Naive thymus-derived CD8-positive, alpha-beta T cell (primary cell): Measurements from ENCODE around the gene SPATA19. TPM values are rescaled to one million over a fixed set of nuclear protein-coding genes. Genes with fewer than 3 reads are reported as not detected.

Source experiments
- ATAC-seq, 2 donors: fragments of 150-1000 bp; cut with Tn5 transposase in 1 of 2; sonication (Bioruptor Pico), chemical (Tn5 transposase) in 1 of 2; 1 replicate in 1 of 2; 2 replicates in 1 of 2; pipeline ENCODE4 v1.10.0; 2021; ENCODE audit warnings: mild to moderate bottlenecking in 2 of 2, moderate library complexity in 2 of 2
- POLR2A ChIA-PET: fragments of 350-600 bp; sonication (Branson Sonifier 250); formaldehyde crosslinking; loops from one replicate; lab custom pipeline; 2021; ENCODE audit warnings: antibody characterized with exemption; lab: Charles Lee
- DNase-seq, 10 donors: peaks; one replicate each; pipeline versions ENCODE4 v3.0.0 to v3.0.0-alpha.2; 2020 to 2022
- H3K27ac Mint-ChIP-seq, 10 donors: one replicate each; pipeline ENCODE4 v1.8.0; 2020 to 2022; ENCODE audit warnings: mild to moderate bottlenecking in 10 of 10, mixed read lengths in 10 of 10, moderate library complexity in 4 of 10, inconsistent platforms in 1 of 10
- H3K27me3 Mint-ChIP-seq, 5 donors: one replicate each; pipeline ENCODE4 v1.8.0; 2021 to 2022; ENCODE audit warnings: mixed read lengths in 5 of 5
- H3K36me3 Mint-ChIP-seq, 3 donors: one replicate each; pipeline ENCODE4 v1.8.0; 2020 to 2022; ENCODE audit warnings: mixed read lengths in 3 of 3, mild to moderate bottlenecking in 2 of 3, inconsistent platforms in 1 of 3
- H3K4me1 Mint-ChIP-seq, 4 donors: one replicate each; pipeline ENCODE4 v1.8.0; 2021 to 2022; ENCODE audit warnings: mixed read lengths in 4 of 4
- H3K4me3 Mint-ChIP-seq, 10 donors: one replicate each; pipeline ENCODE4 v1.8.0; 2020 to 2022; ENCODE audit warnings: mild to moderate bottlenecking in 10 of 10, mixed read lengths in 10 of 10, moderate library complexity in 6 of 10, inconsistent platforms in 1 of 10
- H3K9me3 Mint-ChIP-seq, 9 donors: one replicate each; pipeline ENCODE4 v1.8.0; 2020 to 2022; ENCODE audit warnings: mixed read lengths in 9 of 9, mild to moderate bottlenecking in 3 of 9, inconsistent platforms in 1 of 9, moderate library complexity in 1 of 9
- polyA plus RNA-seq, 3 donors: library from polyadenylated mRNA; unstranded; fragments of 300-500 nt; fragmentation: Illumina TruSeq; gene quantifications; one replicate each; pipeline ENCODE4 v1.2.3, GENCODE V29; 2021
- total RNA-seq, 8 experiments: library from RNA in 2 of 8; stranded (reverse) in 2 of 8; gene quantifications; one replicate each; pipeline ENCODE4 v1.2.3 and lab custom pipeline; 2021 to 2026

Gene SPATA19
- total and polyA plus RNA-seq, 5 experiments from 2014 or later, result not detected

GRCh38 chr11:133823614-133824013 lies 21.7 kb downstream of the SPATA19 start:
- POLR2A ChIA-PET, result no interaction called here
- no peaks in the 10 kb centered on the region for H3K36me3 Mint-ChIP-seq
- H3K27ac Mint-ChIP-seq, result no peak overlapping the region
- H3K4me3 Mint-ChIP-seq, result no peak overlapping the region
- no peaks in the 10 kb centered on the region for H3K4me1 Mint-ChIP-seq
- DNase-seq (no peak), ATAC-seq (no peak)
- peaks cover 9 to 20% (median 13%) of the 10 kb centered on the region in 5 donors for H3K27me3 Mint-ChIP-seq
- no peaks in the 10 kb centered on the region for H3K9me3 Mint-ChIP-seq

- DNase-seq (no peak), ATAC-seq (no peak)
- Mint-ChIP-seq H3K27ac (no peak overlapping the region), H3K27me3 (peaks cover 5 to 16% (median 9%) of the 10 kb centered on the region in 5 donors), H3K4me1 (no peaks in the 10 kb centered on the region), H3K4me3 (no peak overlapping the region), H3K36me3 (no peaks in the 10 kb centered on the region), H3K9me3 (no peaks in the 10 kb centered on the region)
- POLR2A ChIA-PET, result no interaction called here
These were observed 22.1 kb downstream of the SPATA19 start for GRCh38 chr11:133823211-133823610.

- ATAC-seq, result no peak
- POLR2A ChIA-PET, result no interaction called here
- H3K4me3 Mint-ChIP-seq, result no peak overlapping the region
- H3K27ac Mint-ChIP-seq, result no peak overlapping the region
- H3K36me3 Mint-ChIP-seq, result no peaks in the 10 kb centered on the region
- no peak for DNase-seq
- peaks cover 1 to 13% (median 1%) of the 10 kb centered on the region in 5 donors for H3K27me3 Mint-ChIP-seq
- H3K4me1 Mint-ChIP-seq, result no peaks in the 10 kb centered on the region
- no peaks in the 10 kb centered on the region for H3K9me3 Mint-ChIP-seq
These were observed 23.5 kb downstream of the SPATA19 start for GRCh38 chr11:133821776-133822175.

DNA sequence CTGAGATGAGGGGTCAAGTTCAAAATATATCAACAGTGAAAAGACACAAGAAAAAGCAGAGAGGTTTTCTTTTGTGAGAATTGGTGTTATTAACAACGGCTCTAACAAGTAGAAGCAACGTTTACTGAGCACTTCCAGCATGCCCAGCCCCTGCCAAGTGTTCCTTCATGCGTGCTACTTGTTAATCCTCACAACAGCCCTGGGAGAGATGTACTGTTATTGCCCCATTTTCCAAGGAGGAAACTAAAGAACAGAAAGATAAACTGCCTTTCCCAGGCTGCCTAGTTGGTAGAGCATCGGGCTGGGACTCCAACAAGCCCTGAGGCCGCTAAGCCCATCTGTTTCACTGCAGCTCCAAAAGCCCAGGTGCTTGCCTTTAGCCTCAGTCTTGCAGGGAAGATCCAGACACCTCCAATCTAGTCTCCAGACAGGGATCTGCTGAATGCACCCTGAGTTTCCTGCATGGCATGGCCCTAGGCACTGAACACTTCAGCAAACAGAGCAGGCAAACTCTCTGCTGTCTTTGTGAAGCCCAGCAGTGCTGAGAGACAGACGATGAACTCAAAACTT lies 25.5 kb downstream of the SPATA19 start:
- POLR2A ChIA-PET, result no interaction called here
- no peak for DNase-seq
- Mint-ChIP-seq H3K27ac (no peak overlapping the region), H3K9me3 (no peaks in the 10 kb centered on the region), H3K4me1 (no peaks in the 10 kb centered on the region), H3K36me3 (no peaks in the 10 kb centered on the region), H3K27me3 (peaks cover 0 to 17% (median 1%) of the 10 kb centered on the region in 5 donors), H3K4me3 (no peak overlapping the region)
- no peak for ATAC-seq

DNA sequence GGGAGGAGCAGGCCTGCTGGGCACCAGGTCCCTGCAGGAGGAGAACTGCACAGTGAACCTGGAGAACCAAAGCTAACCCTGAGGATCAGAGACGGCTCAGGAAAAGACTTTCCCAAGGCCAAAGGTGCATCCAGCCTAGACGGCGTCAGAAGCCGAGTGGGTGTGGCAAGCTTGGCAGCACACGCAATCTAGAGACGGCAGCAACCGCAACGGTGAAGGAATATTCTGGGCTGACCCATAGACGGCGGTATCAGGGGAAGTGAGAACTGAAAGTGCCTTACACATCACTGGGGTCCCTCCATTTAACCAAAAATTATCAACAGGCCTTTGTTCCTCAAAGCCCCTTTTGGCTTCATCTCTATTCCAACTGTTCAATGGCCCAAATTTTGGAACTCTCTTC lies 26.2 kb downstream of the SPATA19 start:
- Mint-ChIP-seq H3K36me3 (no peaks in the 10 kb centered on the region), H3K4me3 (no peak overlapping the region), H3K9me3 (no peaks in the 10 kb centered on the region), H3K27me3 (peaks cover 0 to 17% (median 1%) of the 10 kb centered on the region in 5 donors), H3K4me1 (no peaks in the 10 kb centered on the region), H3K27ac (no peak overlapping the region)
- POLR2A ChIA-PET, result no interaction called here
- ATAC-seq (no peak), DNase-seq (no peak)

DNA sequence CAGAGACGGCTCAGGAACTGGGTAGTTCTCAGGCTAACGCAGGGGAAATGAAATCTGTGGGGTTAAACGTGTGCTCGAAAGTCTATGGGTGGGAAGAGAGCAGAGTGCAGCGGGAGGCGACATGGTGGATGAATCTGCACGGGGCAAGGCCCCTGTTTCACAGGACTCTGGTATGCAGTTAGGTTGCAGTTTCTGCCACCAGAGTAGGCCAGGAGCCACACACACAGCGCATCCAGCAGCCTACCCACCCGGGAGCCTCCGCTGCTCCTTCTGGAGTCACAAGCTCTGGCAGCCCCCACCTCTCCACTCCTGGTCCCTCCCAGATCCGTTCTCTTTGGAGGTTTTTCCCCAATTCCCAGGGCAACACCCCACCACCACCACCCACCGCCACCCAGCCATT lies 27.0 kb downstream of the SPATA19 start:
- Mint-ChIP-seq H3K4me1 (no peaks in the 10 kb centered on the region), H3K36me3 (no peaks in the 10 kb centered on the region), H3K27me3 (peaks cover 0 to 23% (median 5%) of the 10 kb centered on the region in 5 donors), H3K4me3 (no peak overlapping the region), H3K9me3 (peaks cover 0 to 2% (median 0%) of the 10 kb centered on the region in 9 donors), H3K27ac (no peak overlapping the region)
- POLR2A ChIA-PET, result no interaction called here
- no peak for DNase-seq
- no peak for ATAC-seq

DNA sequence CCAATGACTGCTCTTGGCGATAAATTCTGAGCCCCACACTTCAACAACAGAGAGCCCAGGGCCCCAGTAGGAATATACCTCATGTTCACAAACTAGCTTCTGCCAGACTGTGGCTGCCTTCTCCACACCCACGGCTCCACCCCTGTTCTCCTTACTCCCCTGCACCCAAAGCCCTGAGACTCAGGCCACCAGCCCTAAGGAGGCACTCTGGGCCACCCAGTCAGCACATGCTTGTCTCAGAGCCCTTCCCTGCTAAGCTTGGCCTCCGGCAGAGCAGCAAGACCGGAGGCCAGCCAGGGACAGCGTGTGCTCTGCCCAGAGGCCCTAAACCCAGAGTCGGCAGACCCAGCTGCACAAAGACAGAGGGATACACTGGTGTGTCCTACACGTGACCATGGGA lies 27.9 kb downstream of the SPATA19 start:
- Mint-ChIP-seq H3K4me1 (no peaks in the 10 kb centered on the region), H3K36me3 (no peaks in the 10 kb centered on the region), H3K9me3 (peaks cover 0 to 2% (median 0%) of the 10 kb centered on the region in 9 donors), H3K27me3 (peaks cover 0 to 24% (median 7%) of the 10 kb centered on the region in 5 donors), H3K4me3 (no peak overlapping the region), H3K27ac (no peak overlapping the region)
- ATAC-seq (no peak), DNase-seq (no peak)
- POLR2A ChIA-PET, result no interaction called here

DNA sequence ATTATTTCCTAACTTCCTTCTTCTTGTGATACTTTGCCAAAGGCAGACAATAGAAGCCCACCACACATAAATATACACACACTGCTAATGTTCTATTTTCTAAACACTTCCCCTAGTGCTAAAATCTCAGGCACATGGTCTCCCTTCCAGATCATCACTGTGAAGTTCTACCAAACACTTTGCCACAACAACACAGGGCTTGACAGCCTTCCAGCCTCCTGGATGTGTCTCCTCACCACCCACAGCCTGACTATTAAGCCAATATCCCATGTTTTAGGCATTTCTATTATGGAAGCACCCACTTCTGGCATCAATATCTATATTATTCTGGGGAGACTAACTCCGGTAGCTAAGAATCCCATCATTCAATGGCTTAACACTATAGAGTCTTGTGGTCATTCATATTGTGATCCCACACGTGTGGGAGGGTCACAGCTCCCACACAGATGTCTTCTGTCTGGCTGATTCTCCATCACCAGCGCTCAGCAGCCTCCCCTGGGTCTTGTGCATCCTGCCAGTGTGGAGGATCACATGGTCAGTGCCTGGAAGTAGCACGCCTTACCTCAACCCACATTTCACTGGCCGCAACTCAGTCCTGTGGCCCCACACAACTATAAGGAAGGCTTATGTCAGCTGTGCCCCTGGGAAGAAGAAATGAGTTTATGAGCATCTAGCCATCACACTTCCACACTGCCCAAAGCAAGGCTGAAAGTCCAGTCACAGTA lies 29.0 kb downstream of the SPATA19 start:
- DNase-seq (no peak), ATAC-seq (no peak)
- POLR2A ChIA-PET, result no interaction called here
- Mint-ChIP-seq H3K4me1 (no peaks in the 10 kb centered on the region), H3K36me3 (no peaks in the 10 kb centered on the region), H3K27me3 (peaks cover 0 to 24% (median 9%) of the 10 kb centered on the region in 5 donors), H3K27ac (no peak overlapping the region), H3K9me3 (peaks cover 0 to 2% (median 0%) of the 10 kb centered on the region in 9 donors), H3K4me3 (no peak overlapping the region)

- DNase-seq (no peak), ATAC-seq (no peak)
- POLR2A ChIA-PET, result no interaction called here
- Mint-ChIP-seq H3K27ac (no peak overlapping the region), H3K4me3 (no peak overlapping the region), H3K27me3 (peaks cover 0 to 24% (median 9%) of the 10 kb centered on the region in 5 donors), H3K9me3 (peaks cover 0 to 2% (median 0%) of the 10 kb centered on the region in 9 donors), H3K36me3 (no peaks in the 10 kb centered on the region), H3K4me1 (no peaks in the 10 kb centered on the region)
These were observed 29.7 kb downstream of the SPATA19 start for GRCh38 chr11:133815636-133816035.

GRCh38 chr11:133814588-133815100 lies 30.7 kb downstream of the SPATA19 start:
- Mint-ChIP-seq H3K4me1 (no peaks in the 10 kb centered on the region), H3K4me3 (no peak overlapping the region), H3K36me3 (no peaks in the 10 kb centered on the region), H3K9me3 (peaks cover 0 to 2% (median 0%) of the 10 kb centered on the region in 9 donors), H3K27ac (no peak overlapping the region), H3K27me3 (peaks cover 0 to 20% (median 9%) of the 10 kb centered on the region in 5 donors)
- POLR2A ChIA-PET, result no interaction called here
- DNase-seq (no peak), ATAC-seq (no peak)

- no peak for DNase-seq
- no peaks in the 10 kb centered on the region for H3K36me3 Mint-ChIP-seq
- no peaks in the 10 kb centered on the region for H3K4me1 Mint-ChIP-seq
- ATAC-seq, result no peak
- no peak overlapping the region for H3K27ac Mint-ChIP-seq
- POLR2A ChIA-PET, result no interaction called here
- peaks cover 0 to 2% (median 0%) of the 10 kb centered on the region in 9 donors for H3K9me3 Mint-ChIP-seq
- no peak overlapping the region for H3K4me3 Mint-ChIP-seq
- H3K27me3 Mint-ChIP-seq, result peaks cover 0 to 16% (median 11%) of the 10 kb centered on the region in 5 donors
These were observed 33.2 kb downstream of the SPATA19 start for GRCh38 chr11:133811850-133812685.

- no peak overlapping the region for H3K4me3 Mint-ChIP-seq
- H3K27ac Mint-ChIP-seq, result no peak overlapping the region
- peaks cover 0 to 2% (median 0%) of the 10 kb centered on the region in 9 donors for H3K9me3 Mint-ChIP-seq
- no peaks in the 10 kb centered on the region for H3K36me3 Mint-ChIP-seq
- POLR2A ChIA-PET, result no interaction called here
- H3K4me1 Mint-ChIP-seq, result no peaks in the 10 kb centered on the region
- DNase-seq (no peak), ATAC-seq (no peak)
- H3K27me3 Mint-ChIP-seq, result peaks cover 0 to 12% (median 10%) of the 10 kb centered on the region in 5 donors
These were observed 34.5 kb downstream of the SPATA19 start for GRCh38 chr11:133810766-133811165.
